NCI-H187 (cell line): ENCODE data around the gene DGKG.

ENCODE experiments used
- DNase-seq, 2 experiments: peaks; one replicate each; lab custom pipeline; 2025; lab: John Stamatoyannopoulos, UW

DGKG gene

DNA sequence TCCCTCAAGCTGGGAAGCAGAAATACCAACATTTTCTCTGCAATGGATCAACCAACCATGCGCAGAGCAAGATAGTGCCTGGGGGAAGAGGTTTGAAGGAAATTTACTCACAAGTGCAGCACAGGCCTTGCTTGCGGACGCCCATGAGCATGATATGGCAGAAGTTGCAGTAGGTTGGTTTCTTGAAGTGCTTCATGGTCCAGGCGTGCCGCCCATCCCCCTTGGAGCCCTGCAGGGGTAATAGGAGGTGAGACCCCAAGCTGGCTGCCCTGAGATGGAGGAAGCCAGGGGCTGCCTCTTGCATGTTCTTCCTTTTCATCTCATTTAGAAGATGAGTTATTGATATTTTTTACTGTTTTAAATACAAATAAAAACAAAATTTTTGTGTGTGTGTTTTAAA lies 86.6 kb downstream of the DGKG start:
- DNase-seq = no peak

DNA sequence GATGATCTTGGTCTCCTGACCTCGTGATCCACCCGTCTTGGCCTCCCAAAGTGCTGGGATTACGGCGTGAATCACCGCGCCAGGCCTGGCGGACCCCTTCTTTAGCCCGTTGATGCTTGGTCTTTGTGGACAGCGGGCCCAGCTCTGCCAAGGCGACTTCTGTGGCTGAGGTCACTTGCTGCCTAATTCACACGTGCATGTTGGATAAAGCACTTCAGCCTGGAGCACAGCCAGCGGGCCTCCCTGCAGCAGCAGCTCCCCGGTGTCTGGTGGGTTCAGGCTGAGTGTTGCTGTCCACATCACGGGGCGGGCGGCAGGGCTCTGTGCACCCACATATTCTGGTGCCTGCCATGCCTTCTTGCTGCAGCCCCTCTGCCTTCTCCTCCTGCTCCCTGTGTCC lies 88.4 kb downstream of the DGKG start:
- DNase-seq = no peak

DNA sequence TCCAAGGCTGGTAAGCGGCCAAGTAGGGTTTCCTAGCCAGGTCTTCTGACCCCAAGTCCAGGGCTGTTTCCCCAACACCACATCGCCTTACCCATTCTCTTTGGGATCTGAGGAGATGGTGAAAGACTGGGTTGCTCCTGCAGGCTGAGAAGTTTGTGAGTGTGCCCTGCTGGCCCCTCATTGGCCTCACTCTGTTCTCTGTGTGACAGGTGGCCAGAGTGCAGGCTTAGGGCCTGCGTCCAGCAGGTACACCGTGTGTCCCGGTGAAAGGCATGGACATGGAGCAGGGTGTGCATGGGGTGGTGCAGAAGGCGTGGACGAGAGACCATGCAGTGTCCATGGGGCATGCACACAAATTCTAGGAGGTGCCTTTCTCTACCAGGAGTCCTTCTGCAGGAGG lies 91.3 kb downstream of the DGKG start:
- DNase-seq = no peak

DNA sequence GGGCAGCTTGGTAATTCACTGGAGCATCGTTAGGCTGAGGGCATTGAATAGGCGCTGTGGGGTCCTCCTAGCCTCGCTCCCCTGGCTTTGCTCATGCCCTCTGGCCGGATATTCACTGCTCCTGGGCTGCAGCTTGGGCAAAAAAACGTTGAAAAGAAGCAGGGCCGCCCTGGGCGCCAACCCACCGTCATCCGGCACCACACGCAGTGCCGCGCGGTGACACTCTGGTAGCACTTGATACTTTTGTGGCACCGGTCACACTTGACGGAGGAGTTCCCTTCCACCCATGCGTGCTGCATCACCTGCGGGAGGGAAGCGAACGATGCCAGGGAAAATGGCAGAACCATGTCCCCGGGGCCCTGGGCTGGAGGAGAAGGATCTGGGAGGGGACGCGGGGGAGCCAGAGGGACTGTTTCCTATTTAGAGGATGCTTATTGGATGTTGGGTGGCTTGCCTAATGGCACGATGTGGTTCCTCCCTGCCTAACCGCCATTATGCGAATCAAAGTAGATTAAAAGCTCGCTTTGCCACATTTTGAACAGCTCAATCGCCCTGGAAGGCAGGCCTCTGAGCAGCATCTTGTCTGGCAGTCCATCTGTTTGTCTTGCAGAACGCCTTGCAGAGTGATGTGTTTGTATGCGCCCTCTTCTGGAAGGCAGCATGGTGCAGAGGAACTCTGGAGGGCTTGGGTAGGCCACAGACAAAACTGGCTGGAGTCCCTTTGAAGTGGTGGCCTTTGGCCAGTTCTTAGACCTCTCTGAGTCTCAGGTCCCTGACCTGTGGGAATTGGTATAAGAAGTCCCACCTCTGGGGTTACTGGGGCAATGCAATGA lies 93.2 kb downstream of the DGKG start:
- DNase-seq = no peak

DNA sequence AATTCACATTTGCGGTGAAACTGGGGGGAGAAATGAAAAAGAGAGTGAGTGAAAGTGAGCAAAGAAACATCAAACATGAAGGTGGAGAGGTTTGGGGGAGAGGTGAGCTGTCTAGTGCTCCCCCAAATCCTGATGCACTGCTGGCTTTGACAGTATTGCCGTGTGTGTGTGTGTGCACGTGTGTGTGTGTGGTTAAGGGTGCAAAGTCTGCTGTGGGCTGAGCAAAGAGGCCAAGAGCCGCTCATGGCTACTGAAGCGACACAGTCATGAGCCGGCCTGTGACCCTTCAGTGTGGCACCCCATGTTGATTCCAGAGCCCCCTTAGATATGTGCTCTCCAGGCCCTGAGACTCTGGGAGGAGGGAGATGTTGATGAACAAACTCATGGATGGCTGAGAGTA lies 94.3 kb downstream of the DGKG start:
- no peak for DNase-seq

DNA sequence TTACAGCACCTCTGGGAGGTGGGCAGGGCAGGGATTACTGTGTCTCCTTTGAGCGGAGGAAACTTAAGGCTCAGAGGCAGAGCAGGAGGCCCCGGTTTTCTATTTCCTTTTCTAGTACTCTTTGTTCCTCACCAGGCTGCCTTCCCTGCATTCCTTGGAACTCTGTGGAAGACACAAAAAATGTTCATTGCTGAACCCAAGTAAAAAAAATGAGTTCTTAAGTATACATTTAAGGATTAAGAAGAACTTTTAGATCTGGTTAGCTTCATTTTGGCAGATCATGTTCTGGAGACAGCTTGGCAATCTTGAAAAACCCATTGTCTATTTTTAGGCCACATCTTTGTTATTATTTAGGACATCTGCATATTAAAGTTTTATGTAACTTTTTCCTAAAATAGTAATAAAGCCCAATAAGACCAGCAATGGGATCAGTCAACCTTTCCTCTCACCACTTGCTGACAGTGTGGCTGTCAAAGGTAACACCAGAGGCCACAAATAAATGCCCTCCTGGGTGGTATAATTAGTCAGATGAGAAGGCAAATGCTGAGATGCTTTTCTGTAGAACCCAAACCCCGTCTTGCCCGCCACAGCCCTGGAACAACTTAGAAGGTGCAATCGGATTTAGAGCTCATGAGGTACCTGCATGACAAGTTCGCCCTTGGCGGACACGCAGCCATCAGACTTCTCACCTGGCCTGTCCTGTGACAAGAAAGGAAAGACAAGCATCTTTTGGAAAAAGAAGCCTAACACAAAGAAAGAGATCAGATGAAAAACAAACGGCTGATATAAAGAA lies 97.2 kb downstream of the DGKG start:
- DNase-seq = no peak

DNA sequence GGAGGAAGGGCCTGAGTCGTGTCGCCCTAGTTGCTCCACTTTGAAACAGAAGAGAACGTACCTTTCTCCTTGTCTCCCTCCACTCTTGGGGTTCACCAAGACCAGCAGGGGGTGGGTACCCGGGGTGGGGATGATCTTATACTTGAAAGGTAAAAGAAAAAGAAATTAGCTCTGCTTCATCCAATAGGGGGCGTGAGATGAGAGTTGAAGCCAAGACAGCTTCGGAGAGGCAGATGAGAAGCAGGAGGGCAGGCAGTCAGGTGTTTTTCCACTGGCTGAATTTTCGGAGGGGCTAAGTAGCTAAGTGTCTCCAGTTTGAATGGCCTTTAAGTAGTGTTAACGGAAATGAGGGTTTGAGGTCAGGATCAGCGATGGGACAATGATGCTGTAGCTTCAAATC lies 100.4 kb downstream of the DGKG start:
- DNase-seq = no peak

DNA sequence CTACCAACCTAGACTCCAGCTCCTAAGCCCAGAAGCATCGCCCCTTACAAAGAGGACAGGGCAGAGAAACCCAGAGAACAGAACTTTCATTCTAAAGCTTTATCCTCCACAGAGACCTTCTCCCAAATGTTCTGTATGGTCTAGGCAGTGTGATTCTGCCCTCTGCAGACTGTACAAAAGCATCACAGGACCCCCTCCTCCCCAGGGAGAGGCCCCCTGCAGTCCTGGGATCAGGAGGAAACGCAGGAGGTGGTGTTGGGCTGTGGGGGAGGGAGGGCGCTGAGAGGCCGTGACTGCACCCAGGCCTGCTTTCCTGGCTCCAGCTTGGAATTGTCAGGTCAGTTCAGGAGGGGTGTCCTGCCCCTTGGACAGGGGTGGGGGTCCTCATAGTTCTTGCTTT lies 101.3 kb downstream of the DGKG start:
- DNase-seq = no peak

DNA sequence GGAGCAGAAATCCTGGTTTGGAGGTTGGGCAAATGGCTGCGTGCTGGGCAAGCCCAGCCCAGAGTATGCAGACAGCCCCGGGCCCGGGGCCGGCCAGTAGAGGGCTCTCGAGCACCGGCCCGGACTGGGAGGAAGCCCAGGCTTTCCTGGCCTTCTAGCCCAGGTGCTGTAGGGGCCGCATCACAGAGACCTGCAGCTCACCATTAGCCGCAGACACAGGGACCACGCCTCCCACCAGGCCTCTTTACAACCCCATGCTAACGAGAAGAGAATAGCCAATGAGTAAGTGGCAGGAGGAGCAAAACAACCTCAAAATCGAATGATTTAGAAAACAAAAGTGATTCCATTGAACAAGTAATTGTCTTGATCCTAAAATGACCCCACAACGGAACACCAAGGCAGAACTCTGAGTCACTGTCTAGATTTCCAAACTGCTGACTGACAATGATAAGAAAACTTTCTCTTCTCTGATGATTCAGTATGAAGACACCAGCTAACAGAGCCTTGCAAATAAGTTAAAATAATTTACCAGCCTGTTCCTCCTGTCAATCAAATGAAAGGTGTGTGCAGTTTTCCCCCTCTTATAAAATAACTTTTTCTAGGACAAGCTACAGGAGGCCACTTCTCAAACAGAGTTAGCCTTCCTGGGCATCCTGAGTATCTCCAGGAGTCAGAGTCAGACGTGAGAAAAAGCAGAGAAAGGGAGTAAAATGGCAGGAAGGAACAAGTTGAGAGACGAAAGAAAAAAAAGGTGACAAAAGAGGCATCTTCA lies 102.2 kb downstream of the DGKG start:
- DNase-seq = peak; percentile 15 to 29

DNA sequence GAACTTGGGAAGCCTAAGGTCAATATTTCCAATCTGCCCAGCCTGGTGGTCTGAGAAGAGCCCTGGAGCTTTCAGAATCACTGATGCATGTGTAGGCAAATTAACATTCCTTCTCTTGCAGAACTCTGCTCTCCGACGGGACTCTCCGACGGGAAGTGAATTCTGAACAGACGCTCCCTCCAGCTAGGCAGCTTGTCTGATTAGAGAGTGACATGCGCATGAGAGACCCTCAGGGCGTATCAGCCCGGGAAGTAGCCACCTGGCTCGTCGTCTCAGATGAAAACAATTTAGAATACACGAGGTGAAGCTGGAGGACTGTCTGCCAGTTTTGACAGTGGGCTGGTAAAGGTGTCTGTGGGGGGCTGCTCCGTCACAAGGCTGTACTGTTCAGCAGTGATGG lies 103.1 kb downstream of the DGKG start:
- no peak for DNase-seq

DNA sequence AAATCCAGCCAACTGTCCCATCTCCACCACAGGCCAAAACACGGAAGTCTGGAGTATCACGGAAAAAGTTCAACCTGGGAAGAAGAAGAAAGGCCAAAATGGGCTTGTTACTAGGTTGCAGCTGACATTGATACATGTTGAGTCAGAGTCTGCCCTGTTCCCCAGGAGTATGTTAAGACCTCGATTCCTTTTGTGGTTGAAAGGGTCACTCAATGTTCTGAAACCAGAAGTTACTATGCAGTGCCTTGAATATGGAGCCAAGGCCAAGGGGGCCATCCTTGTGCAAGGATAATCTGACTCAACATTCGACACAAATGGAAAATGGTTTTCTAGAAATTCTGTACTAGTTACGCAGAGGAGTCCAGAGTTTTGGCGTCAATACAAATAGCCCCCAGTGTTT lies 104.2 kb downstream of the DGKG start:
- DNase-seq = no peak

DNA sequence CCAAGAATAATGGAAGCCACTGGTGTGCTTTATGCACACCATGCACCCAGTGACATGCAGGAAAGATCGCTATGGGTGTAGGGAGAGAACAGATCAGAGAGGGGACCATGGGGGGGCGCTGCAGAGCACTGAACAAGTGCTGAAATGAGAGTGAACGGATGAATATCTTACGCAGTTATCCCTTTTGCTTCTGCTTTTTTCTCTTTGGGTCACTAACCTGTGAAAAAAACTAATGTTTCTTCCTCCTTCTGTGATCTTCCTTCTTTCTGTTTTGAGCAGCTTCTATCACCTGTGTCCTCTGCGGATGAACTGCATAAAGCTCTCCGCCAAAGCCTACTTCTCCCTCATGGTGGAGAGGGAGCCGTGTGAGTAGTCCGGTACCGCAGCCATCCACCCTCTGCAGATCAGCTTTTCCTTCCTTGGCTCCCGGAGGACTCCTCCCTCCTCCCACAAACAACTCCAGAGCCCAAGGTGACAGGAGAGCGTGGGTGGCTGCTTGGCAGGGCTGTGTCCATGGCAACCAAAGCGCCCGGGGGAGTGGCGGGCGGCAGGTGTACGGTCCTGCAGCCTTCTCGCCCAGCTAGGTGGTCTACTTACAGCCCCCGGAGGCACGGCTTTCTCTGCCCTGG lies 106.2 kb downstream of the DGKG start:
- DNase-seq = no peak

DNA sequence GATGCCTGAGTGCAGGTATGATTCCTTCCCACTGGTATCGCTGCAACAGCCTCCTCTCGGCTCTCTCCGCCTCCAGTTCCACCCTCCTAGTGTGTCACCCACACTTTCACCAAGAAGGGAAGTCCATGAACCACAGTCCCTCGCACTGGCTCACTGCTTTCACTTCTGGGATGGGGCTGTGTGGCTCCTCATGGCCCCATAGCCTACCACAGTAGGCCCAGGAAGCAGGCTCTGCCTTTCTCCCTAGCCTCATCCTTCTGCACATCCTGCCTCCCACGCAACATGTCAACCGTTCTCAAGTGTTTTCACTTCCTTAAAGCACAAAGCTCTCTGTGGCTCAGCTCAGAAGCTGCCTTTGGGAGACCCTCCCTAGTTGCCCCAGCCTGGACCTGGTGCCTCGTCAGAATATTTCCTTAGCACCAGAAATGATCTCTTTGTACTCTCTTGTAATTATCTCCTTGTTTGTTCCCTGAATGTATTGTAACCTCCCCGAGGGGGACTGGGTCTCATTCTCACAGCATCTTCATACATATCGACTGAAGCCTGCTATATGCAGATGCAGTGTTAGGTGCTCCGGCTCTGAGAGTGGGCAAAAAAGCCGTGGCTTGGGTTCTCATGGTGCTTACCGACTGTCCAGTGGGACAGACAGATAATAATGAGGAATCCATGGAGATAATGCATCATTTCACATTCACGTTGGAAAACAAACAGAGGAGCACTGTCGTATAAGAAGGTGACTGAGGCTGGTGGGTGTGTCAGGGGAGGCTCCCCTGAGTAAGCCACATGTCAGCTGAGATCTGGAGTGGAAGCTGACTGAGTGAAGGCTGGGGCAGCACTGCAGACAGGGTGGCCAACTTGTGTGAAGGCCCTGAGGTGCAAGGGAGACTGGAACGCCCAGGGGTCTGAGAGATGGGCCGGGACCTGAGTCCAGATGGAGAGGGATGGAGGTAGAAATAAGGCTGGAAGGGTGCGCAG lies 107.1 kb downstream of the DGKG start:
- no peak for DNase-seq

DNA sequence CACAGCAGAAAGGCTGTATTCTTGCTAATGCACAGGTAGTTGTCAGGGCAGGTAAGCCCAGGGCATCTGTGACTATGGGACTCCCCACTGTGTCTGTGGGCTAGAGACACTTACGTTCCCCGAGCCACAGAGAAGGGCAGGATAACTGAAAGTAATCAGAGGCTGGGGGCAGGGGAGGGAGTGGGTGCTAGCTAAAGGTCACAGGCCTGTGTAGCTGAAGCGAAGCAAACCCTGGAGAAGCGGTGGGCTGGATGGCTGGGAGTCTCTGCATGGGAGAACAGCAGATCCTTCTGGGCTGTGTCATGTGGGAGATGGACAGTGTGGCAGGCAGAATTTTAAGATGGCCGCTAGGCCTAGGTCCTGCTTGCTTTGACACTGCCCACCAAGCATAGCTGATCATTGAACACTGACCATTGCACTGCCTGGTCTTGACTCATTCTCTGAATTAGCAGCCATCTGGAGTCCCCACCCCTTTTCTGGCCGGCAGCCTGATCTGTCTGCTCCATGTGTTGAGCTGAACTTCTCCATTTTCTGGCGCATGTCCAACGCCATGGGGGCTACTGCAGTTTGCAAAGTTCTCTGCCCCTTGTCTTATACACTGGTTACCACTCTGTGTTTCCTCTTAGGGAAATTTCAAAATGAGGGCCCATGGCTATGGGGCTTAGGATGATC lies 110.0 kb downstream of the DGKG start:
- DNase-seq = no peak

DNA sequence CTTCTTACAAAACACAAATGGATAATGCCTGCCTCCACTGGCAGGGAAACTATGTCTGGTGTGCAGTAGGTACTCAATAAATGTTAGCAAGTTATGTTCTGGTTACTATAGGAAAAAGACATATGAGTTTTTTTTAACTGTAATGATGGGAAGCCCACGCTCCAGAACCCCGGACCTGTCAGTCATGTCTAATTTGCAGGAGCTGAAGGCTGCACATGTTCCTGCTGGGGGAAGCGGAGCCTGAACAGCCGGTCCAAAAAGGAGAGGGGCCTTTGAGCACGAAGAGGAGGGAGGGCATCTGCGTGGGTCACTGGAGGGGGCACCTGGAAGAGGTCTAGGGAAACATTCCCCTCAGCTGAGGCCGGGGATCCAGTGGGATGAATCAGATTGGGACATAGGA lies 113.2 kb downstream of the DGKG start:
- DNase-seq = no peak

DNA sequence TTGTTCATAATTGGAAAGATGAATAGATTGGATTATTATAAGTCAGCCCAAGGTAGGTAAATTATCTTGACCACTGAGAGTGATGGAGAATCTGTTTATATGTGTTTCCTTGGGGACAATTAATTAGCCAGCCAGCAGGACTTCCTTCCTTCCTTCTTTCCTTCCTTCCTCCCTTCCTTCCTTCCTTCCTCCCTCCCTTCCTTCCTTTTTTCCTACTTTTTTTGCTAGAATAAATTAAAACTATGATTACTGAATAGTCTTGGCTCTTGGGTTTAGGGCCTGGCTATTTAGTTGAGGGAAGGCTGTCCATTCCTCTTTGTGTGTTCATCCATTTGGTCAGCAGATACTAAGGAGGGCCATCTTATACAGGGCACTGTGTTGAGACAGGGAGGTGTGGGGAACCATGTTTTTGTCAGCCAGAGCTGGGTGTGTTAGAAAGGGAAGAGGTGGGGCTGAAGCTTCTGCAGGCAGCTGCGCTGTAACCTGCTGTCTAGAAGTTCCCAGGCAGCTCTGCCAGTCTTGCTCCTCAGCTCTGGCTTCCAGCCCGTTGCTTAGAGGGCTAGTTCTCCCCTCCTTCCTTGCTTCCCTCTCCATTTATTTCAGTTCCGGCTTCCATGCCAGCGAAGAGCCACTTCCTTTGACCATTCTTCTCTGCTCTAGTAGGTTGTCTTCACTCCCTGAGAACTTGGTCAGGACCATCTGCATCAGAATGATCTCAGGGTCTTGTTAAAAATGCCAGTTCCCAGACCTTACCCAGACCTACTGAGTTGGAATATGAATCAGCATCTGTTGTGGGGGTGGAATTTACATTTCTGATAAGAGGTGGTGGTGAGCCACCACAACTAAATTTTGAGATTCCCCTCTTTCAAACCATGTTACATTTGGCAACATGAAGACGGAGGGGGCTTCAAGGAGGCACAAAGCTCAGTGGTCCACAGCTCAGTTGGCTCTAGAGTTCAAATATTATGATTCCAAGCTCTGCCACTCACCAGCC lies 113.9 kb downstream of the DGKG start:
- DNase-seq = no peak

DNA sequence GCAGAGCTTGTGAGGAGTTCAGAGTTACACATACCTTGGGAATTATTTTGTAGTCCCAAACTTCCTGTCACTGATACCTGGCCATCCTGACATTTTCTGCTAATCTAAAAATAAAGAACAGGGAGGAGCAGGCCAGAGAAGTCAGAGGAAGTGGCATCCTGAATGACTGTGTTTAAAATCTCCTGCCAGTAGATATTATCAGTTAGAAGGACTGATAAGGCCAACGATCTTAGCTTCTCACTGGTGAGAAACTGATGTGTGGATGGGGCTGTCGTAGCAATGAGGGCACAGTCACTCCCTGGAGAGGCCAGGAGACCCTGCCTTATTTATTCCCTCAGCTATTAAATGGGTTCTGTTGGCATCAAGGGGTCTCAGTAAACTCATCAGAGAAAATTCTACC lies 115.1 kb downstream of the DGKG start:
- no peak for DNase-seq

DNA sequence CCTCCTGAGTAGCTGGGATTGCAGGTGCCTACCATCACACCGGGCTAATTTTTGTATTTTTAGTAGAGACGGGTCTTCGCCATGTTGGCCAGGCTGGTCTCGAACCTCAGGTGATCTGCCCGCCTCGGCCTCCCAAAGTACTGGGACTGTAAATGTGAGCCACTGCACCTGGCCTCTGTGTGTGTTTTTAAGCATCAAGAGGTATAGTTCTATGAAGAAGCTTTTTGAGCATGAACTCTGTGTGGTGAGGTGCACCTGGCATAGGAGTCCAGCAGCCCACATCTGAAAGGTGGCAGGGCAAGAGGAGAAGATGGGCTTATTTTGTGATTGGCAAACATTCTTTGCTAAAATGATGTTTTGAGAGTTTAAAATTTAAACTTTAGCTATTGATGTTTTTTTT lies 118.0 kb downstream of the DGKG start:
- no peak for DNase-seq
